ENCODE measurements around the gene LYL1. TPM values are rescaled to one million over a fixed set of nuclear protein-coding genes. Genes with fewer than 3 reads are reported as not detected.

LYL1 gene
- total and polyA plus RNA-seq, 2 donors (not counting 3 experiments of a cell fraction or from before 2014, with no cell fraction given) = 74.4 to 87.3 TPM

DNA sequence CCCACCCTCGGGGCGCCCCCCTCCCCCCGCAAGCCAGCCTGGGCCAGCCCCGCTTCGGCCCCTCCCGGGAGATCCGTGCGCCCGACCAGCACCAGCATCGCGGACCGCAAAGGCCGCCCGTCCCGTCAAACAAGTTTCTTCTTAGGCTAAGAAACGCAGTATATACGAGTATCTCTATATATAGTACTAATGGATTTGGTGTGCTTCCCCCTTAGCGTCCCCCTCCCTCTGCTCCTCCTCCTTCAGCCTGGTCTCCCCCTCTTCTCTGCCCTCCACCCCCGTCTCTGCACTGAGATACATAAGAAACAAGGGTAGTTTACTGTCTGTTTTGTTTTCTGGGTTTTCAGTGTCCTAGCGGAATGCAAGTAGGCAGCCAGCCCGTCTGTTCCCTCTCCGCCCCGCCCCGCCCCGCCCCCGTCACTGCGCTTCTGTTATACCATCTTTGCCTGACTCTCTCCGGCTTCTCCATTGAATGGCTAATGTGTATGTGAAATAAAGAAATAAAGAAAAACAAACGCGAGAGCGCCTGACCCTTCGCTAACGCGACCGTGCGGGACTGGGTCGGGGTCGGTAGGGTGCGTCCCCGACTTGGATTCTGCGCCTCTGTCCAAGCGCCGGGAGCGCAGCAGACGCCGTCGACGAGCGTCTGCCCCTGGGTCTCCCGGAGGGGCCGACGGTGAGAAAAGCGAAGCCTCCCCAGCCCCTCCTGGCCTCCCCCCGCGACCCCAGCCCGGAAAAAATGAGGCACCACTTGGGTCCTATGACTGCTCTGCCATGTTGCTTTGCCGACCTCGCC lies 4.2 kb downstream of the LYL1 start:
- Histone ChIP-seq H3K9me1 (replicated peaks; ENCODE audit: control insufficient read depth, extremely low read depth, insufficient read depth, low read length) (no peaks in the 10 kb centered on the region), H3K9ac (replicated peaks; ENCODE audit: extremely low read depth, insufficient read depth, low read length) (peak overlapping the region; percentile 4), H3K4me3 (replicated peaks in 1 of 3; ENCODE audit: insufficient read depth in 1 of 3, low read depth in 1 of 3, low read length in 3 of 3) (peak overlapping the region in 1 of 3 experiments; percentile 33), H3K36me3 (ENCODE audit: control insufficient read depth in 2 of 2, extremely low read depth in 1 of 2, insufficient read depth in 2 of 2, low read length in 2 of 2) (peaks cover 2 to 3% of the 10 kb centered on the region in 2 experiments), H3K4me2 (ENCODE audit: insufficient read depth, low read length) (peak overlapping the region; percentile 19), H3K79me2 (ENCODE audit: control insufficient read depth, insufficient read depth, low read length) (peaks cover 30% of the 10 kb centered on the region), H4K20me1 (replicated peaks; ENCODE audit: control insufficient read depth, extremely low read depth, insufficient read depth, low read length) (no peaks in the 10 kb centered on the region), H3K9me3 (replicated peaks; ENCODE audit: control insufficient read depth, insufficient read depth, low read length) (no peaks in the 10 kb centered on the region), H3K4me1 (ENCODE audit: control insufficient read depth, extremely low read depth, insufficient read depth, low read length) (peaks cover 52% of the 10 kb centered on the region), H3K27me3 (ENCODE audit: control insufficient read depth in 2 of 2, insufficient read depth in 2 of 2, low read length in 2 of 2) (no peaks in the 10 kb centered on the region), H3K27ac (ENCODE audit: insufficient read depth, low read depth, low read length) (peak overlapping the region; percentile 89), H2AFZ (ENCODE audit: low read depth, low read length) (no peak overlapping the region)
- dilution Hi-C loops (cut with MboI; ENCODE audit: extremely low pct_ligation_motif_present, low sequenced_read_pairs) (no loop called here), intact Hi-C loops (cut with micrococcal nuclease) (loop anchor here (5.0 kb wide), 1 partner anchor 376 kb away; the partner anchor contains the start of gene TNPO2)
- ChIA-PET CTCF (interaction anchor here (0.7 to 1.5 kb wide), 2 partner anchors 65 kb away, joined by 4 to 6 read pairs; no protein-coding TSS in a partner anchor), POLR2A (no interaction called here)
- no TSS peak for BruUV-seq (replicated peaks)
- peak; percentile 71 for FAIRE-seq
- DNase-seq (ENCODE audit: low read depth, low spot score) = peak; percentile 72
- peak; percentile 34 for TF ChIP-seq POLR2A (IDR thresholded peaks at IDR 0.05; ENCODE audit: low read depth, low read length)
- TF ChIP-seq, protein P1, sequence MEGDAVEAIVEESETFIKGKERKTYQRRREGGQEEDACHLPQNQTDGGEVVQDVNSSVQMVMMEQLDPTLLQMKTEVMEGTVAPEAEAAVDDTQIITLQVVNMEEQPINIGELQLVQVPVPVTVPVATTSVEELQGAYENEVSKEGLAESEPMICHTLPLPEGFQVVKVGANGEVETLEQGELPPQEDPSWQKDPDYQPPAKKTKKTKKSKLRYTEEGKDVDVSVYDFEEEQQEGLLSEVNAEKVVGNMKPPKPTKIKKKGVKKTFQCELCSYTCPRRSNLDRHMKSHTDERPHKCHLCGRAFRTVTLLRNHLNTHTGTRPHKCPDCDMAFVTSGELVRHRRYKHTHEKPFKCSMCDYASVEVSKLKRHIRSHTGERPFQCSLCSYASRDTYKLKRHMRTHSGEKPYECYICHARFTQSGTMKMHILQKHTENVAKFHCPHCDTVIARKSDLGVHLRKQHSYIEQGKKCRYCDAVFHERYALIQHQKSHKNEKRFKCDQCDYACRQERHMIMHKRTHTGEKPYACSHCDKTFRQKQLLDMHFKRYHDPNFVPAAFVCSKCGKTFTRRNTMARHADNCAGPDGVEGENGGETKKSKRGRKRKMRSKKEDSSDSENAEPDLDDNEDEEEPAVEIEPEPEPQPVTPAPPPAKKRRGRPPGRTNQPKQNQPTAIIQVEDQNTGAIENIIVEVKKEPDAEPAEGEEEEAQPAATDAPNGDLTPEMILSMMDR (IDR thresholded peaks at IDR 0.05; ENCODE audit: extremely low read depth in 1 of 2, insufficient read depth in 1 of 2, low read depth in 1 of 2, low read length in 2 of 2) = no peak

Measured in endothelial cell of umbilical vein (primary cell).